HG02884 (cell line): ENCODE measurements around the gene VPS39.

Experiments used
- ATAC-seq: cut with Tn5 transposase; IDR thresholded peaks from one replicate; pipeline ENCODE4 v1.9.1; 2021; ENCODE audit warnings: mild to moderate bottlenecking, moderate library complexity; ENCODE audit not compliant: unreplicated experiment

The VPS39 gene

GRCh38 chr15:42202653-42203052, 5.5 kb downstream of the VPS39 start:
- ATAC-seq, result no peak

GRCh38 chr15:42201801-42202200, 6.3 kb downstream of the VPS39 start:
- no peak for ATAC-seq

GRCh38 chr15:42199126-42199525, 9.0 kb downstream of the VPS39 start:
- ATAC-seq, result no peak

GRCh38 chr15:42198516-42198915, 9.6 kb downstream of the VPS39 start:
- ATAC-seq, result no peak

GRCh38 chr15:42194513-42194912, 13.6 kb downstream of the VPS39 start:
- ATAC-seq, result no peak

- no peak for ATAC-seq
Measured at GRCh38 chr15:42193383-42193782, 14.7 kb downstream of the VPS39 start.

- ATAC-seq, result no peak
Measured at GRCh38 chr15:42191610-42192346, 16.3 kb downstream of the VPS39 start.

GRCh38 chr15:42190370-42190769, 17.7 kb downstream of the VPS39 start:
- no peak for ATAC-seq

GRCh38 chr15:42185801-42186200, 22.3 kb downstream of the VPS39 start:
- no peak for ATAC-seq

GRCh38 chr15:42184736-42185135, 23.4 kb downstream of the VPS39 start:
- no peak for ATAC-seq

- ATAC-seq, result no peak
Measured at GRCh38 chr15:42184296-42184695, 23.8 kb downstream of the VPS39 start.

- no peak for ATAC-seq
Measured at GRCh38 chr15:42182961-42183360, 25.1 kb downstream of the VPS39 start.

- ATAC-seq, result no peak
Measured at GRCh38 chr15:42182328-42182886, 25.7 kb downstream of the VPS39 start.

- no peak for ATAC-seq
Measured at GRCh38 chr15:42178056-42178455, 30.0 kb downstream of the VPS39 start.

GRCh38 chr15:42175671-42176070, 32.4 kb downstream of the VPS39 start:
- ATAC-seq, result no peak

- ATAC-seq, result no peak
Measured at GRCh38 chr15:42172475-42172874, 35.6 kb downstream of the VPS39 start.

GRCh38 chr15:42171795-42172194, 36.3 kb downstream of the VPS39 start:
- ATAC-seq, result no peak

GRCh38 chr15:42171122-42171521, 37.0 kb downstream of the VPS39 start:
- ATAC-seq, result no peak

GRCh38 chr15:42166225-42166940, 41.7 kb downstream of the VPS39 start:
- no peak for ATAC-seq

GRCh38 chr15:42165106-42165505, 43.0 kb downstream of the VPS39 start:
- ATAC-seq, result no peak

GRCh38 chr15:42163947-42164550, 44.1 kb downstream of the VPS39 start:
- ATAC-seq, result no peak

GRCh38 chr15:42163291-42163690, 44.8 kb downstream of the VPS39 start:
- no peak for ATAC-seq
